Right atrium auricular region (tissue), 2 donors: ENCODE data around the gene CGREF1. TPM values are rescaled to one million over a fixed set of nuclear protein-coding genes. Genes with fewer than 3 reads are reported as not detected.

Experiments
- DNase-seq: peaks from one replicate; pipeline ENCODE4 v3.0.0-alpha.2; 2019; ENCODE audit warnings: low spot score
- H3K27ac ChIP-seq, 2 donors: fragments of 200-600 bp; sonication (generic); 1 replicate in 1 of 2; 2 replicates in 1 of 2; pipeline ENCODE4 v1.5.1; 2016 to 2019
- H3K27me3 ChIP-seq, 2 donors: fragments of 200-600 bp; sonication (generic); one replicate each; pipeline versions ENCODE4 v1.5.1 to v1.6.0; 2017 to 2019
- H3K36me3 ChIP-seq: fragments of 200-600 bp; sonication (generic); one replicate; pipeline ENCODE4 v1.5.1; 2016
- H3K4me1 ChIP-seq, 2 donors: fragments of 200-600 bp; sonication (generic); one replicate each; pipeline versions ENCODE4 v1.5.1 to v1.6.0; 2017 to 2019
- H3K4me3 ChIP-seq, 2 donors: fragments of 200-600 bp; sonication (generic); 1 replicate in 1 of 2; 2 replicates in 1 of 2; pipeline ENCODE4 v1.5.1; 2017 to 2019; ENCODE audit warnings: mild to moderate bottlenecking in 1 of 2, moderate library complexity in 1 of 2
- H3K9me3 ChIP-seq, 2 donors: fragments of 200-600 bp; sonication (generic); one replicate each; pipeline ENCODE4 v1.5.1; 2019
- total RNA-seq, 2 donors: library from RNA; depleted of rRNA; stranded (reverse); fragments of >200 nt; gene quantifications; one replicate each; pipeline ENCODE4 v1.1.0, GENCODE V29; 2016
- TF ChIP-seq, protein P1 (sequence below), 2 donors: fragments of 200-600 bp; sonication (generic); IDR thresholded peaks; one replicate each; pipeline ENCODE4 v1.5.1; 2019; ENCODE audit warnings: antibody characterized with exemption in 2 of 2

CGREF1 gene
- total RNA-seq, 2 donors from 2014 or later: 4.3 to 4.5 TPM

DNA sequence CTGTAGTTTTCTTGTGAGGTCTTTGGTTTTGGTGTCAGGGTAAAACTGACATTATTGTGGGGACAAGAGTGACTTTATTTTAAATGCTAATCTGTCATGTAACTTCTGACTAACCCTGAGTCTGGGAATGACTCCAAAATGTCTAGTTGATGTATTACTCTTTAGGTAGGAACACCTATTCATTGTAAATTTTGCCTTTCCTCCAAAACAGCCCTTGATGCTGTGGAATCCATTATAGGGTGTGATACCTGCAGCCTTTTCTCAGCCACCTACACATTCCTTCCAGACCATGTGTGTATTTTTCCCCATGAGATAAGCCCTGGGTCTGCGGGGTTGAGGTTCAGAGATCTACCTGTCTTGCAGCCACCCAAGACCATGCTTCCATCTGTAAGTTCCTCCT is 24.4 kb upstream of the CGREF1 start:
- Histone ChIP-seq H3K27me3 (no peaks in the 10 kb centered on the region), H3K27ac (no peak overlapping the region), H3K9me3 (no peaks in the 10 kb centered on the region), H3K36me3 (no peaks in the 10 kb centered on the region), H3K4me1 (no peaks in the 10 kb centered on the region), H3K4me3 (no peak overlapping the region)
- DNase-seq: no peak
- TF ChIP-seq, protein P1, sequence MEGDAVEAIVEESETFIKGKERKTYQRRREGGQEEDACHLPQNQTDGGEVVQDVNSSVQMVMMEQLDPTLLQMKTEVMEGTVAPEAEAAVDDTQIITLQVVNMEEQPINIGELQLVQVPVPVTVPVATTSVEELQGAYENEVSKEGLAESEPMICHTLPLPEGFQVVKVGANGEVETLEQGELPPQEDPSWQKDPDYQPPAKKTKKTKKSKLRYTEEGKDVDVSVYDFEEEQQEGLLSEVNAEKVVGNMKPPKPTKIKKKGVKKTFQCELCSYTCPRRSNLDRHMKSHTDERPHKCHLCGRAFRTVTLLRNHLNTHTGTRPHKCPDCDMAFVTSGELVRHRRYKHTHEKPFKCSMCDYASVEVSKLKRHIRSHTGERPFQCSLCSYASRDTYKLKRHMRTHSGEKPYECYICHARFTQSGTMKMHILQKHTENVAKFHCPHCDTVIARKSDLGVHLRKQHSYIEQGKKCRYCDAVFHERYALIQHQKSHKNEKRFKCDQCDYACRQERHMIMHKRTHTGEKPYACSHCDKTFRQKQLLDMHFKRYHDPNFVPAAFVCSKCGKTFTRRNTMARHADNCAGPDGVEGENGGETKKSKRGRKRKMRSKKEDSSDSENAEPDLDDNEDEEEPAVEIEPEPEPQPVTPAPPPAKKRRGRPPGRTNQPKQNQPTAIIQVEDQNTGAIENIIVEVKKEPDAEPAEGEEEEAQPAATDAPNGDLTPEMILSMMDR (IDR thresholded peaks at IDR 0.05): no peak

DNA sequence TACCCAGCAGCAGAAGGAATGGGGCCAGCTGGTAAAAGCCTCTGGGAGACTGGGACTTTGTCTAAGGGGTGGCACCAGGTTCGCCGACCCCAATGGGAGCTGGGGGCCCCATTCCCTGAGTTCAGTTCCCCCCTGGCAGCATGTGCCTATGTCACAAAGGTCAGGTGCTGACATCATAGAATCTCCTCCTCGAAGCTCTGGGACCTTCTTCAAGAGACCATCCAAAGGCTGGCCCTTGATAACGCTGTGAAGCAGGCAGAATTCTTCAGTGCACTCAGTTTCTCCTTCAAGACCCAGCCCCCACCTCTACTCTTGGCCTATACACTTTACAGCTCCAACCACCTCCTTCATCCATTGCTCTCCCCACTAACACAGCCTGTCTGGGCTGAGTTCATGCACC is 20.4 kb upstream of the CGREF1 start, which contains the start of gene PRR30:
Gene PRR30, minus strand, starts transcription at position 101 of the 400 bp plus-strand sequence. CDS start 1,081 bp downstream, outside the sequence.
- no peak for DNase-seq
- no peak within 1 kb of the TSS for H3K4me3 ChIP-seq
- TF ChIP-seq, protein P1 (IDR thresholded peaks at IDR 0.05): no peak
- no peaks in the 10 kb centered on the region for H3K27me3 ChIP-seq
- H3K9me3 ChIP-seq: no peaks in the 10 kb centered on the region
- H3K4me1 ChIP-seq: peaks cover 0 to 3% of the 10 kb centered on the region in 2 donors
- no peak within 1 kb of the TSS for H3K27ac ChIP-seq
- H3K36me3 ChIP-seq: no peaks in the 10 kb centered on the region

- Histone ChIP-seq H3K27me3 (no peaks in the 10 kb centered on the region), H3K36me3 (no peaks in the 10 kb centered on the region), H3K4me3 (no peak overlapping the region), H3K4me1 (peaks cover 0 to 14% of the 10 kb centered on the region in 2 donors), H3K9me3 (no peaks in the 10 kb centered on the region), H3K27ac (no peak overlapping the region)
- no peak for DNase-seq
- TF ChIP-seq, protein P1 (IDR thresholded peaks at IDR 0.05): no peak
Observed at GRCh38 chr2:27138111-27138510, 19.2 kb upstream of the CGREF1 start.

DNA sequence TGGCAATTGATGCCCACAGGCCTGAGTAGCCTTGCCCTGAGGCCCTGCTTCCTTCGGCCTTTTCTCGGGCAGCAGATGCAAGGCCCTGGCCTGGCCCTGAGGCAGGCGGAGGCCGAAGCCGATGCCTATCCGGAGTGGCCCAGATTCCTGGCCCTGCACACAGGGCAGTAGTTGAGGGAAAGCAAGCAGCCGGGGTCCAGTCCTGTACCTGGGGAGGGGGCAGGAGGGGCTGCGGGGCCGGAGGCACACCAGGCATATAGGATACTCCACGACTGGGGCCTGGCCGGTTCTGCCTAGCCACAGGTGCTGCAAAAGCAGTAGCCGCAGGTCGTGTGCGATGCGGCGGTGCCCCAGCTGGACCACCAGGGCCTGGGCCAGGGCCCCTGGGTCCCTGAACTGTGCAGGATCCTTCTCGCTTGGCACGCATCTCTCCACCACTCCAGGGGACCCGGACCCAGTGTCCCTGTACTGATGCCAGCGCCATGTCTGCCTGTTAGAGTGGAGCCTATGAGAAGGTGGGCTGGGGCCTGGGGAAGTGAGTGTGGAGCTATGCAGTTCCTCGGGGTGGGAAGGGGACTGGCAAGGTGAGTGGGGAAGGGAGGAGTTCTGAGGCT is 18.5 kb upstream of the CGREF1 start:
- no peak for DNase-seq
- TF ChIP-seq, protein P1 (IDR thresholded peaks at IDR 0.05): no peak
- Histone ChIP-seq H3K4me3 (no peak overlapping the region), H3K36me3 (peaks cover 1% of the 10 kb centered on the region), H3K9me3 (no peaks in the 10 kb centered on the region), H3K4me1 (peaks cover 0 to 21% of the 10 kb centered on the region in 2 donors), H3K27ac (no peak overlapping the region), H3K27me3 (no peaks in the 10 kb centered on the region)

DNA sequence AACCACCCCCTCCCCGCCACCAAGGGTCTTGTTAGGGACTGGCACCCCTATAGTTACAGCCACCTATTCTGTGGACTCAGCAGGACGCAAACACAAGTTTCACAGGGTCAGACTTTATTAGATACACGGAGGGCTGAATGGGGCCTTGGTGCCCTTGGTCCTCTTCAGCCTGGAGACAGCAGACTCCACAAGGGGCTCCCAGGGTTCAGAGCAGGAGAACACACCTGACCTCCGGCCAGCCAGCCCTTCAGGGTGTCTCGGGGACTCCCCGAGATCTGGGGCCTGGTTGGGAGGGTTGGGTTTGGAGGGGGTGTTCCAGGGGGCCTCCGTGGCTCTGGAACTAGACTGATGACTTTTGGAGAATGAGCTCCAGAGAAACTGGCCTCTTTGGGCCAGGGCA is 17.8 kb upstream of the CGREF1 start:
- Histone ChIP-seq H3K27me3 (no peaks in the 10 kb centered on the region), H3K4me1 (peaks cover 0 to 23% of the 10 kb centered on the region in 2 donors), H3K36me3 (peaks cover 8% of the 10 kb centered on the region), H3K4me3 (no peak overlapping the region), H3K27ac (no peak overlapping the region), H3K9me3 (no peaks in the 10 kb centered on the region)
- no peak for DNase-seq
- TF ChIP-seq, protein P1 (IDR thresholded peaks at IDR 0.05): no peak

DNA sequence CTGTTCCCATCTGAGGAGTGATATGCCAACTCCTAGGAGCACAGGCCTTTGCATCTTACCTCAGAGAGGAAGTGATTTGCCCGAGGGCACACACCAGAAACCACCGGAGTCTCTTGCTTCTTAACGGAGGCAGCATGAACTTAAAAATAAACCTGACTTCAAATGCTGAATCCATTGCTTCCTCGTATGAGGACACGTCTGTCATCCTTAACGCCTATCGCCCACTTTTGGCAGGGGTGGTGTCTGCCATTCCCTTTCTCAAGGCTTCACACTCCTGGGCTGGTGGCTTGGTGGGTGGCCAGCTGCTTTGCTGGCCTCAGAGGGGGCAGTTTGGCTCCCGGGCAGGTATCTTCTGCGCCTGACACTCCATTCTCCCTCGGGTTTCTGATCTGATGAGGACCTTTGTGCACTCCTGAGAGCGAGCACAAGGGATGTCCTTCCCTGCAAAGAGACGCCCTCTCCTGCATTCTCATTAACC is 16.6 kb upstream of the CGREF1 start:
- TF ChIP-seq, protein P1 (IDR thresholded peaks at IDR 0.05): no peak
- Histone ChIP-seq H3K27me3 (no peaks in the 10 kb centered on the region), H3K36me3 (peaks cover 20% of the 10 kb centered on the region), H3K9me3 (no peaks in the 10 kb centered on the region), H3K4me1 (peaks cover 0 to 23% of the 10 kb centered on the region in 2 donors), H3K4me3 (no peak overlapping the region), H3K27ac (no peak overlapping the region)
- DNase-seq: no peak
